HFFc6 (cell line): ENCODE results near the gene TMEM178B. TPM values are rescaled to one million over a fixed set of nuclear protein-coding genes. Genes with fewer than 3 reads are reported as not detected.

Experiments
- DNase-seq: peaks from one replicate; pipeline ENCODE4 v3.0.0-alpha.2; 2018
- H3K27ac Mint-ChIP-seq: 2 replicates; pipeline ENCODE4 v1.8.0; 2020; ENCODE audit warnings: mild to moderate bottlenecking, mixed read lengths
- H3K27me3 Mint-ChIP-seq: 2 replicates; pipeline ENCODE4 v1.8.0; 2021; ENCODE audit warnings: mild to moderate bottlenecking, moderate library complexity, mixed read lengths; ENCODE audit not compliant: insufficient read depth
- H3K36me3 Mint-ChIP-seq: 2 replicates; pipeline ENCODE4 v1.8.0; 2021; ENCODE audit warnings: low read depth, mixed read lengths
- H3K4me1 Mint-ChIP-seq: 2 replicates; pipeline ENCODE4 v1.8.0; 2020; ENCODE audit warnings: low read depth, mixed read lengths
- H3K4me3 Mint-ChIP-seq: 2 replicates; pipeline ENCODE4 v1.8.0; 2020; ENCODE audit warnings: mild to moderate bottlenecking, moderate library complexity, mixed read lengths
- H3K9me3 Mint-ChIP-seq: 2 replicates; pipeline ENCODE4 v1.8.0; 2020; ENCODE audit warnings: mild to moderate bottlenecking, mixed read lengths
- total RNA-seq, 6 experiments: library from RNA; stranded (reverse); fragmentation: NEBNext Ultra II Directional; extraction: Animal tissue kit (Norgen Biotek cat#: 25700); gene quantifications; 2 replicates in 1 of 6; 3 replicates in 5 of 6; pipeline ENCODE4 v1.2.3, GENCODE V29; 2021
- TF ChIP-seq, protein P1 (sequence below): fragments of 200-600 bp; sonication (generic); IDR thresholded peaks from 2 replicates; pipeline ENCODE4 v1.5.0; 2021; ENCODE audit warnings: antibody characterized with exemption, mild to moderate bottlenecking

Gene TMEM178B
- total RNA-seq, 6 experiments from 2014 or later = 2.8 to 8.4 (median 6.6) TPM

DNA sequence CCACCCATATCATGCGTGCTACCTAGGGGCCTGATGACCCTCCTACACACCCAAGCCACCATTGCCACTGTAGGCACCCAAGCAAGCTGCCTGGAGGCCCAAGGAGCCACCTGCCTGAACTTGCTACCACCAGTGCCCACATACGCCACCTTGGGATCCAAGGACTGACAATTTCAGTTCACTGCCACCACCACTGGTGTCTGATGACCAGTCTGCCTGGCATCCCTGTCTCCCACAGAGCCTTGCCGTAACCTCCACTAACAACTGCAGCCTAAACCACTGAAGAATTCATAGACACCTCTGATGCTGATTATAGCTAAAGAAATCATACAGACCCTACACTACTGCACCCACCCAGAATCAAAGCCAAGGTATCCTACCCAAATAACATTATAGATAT is 58.8 kb downstream of the TMEM178B start:
- Mint-ChIP-seq H3K36me3 (peaks cover 4% of the 10 kb centered on the region; the same call in 1 of the 2 replicates), H3K4me3 (no peak overlapping the region), H3K9me3 (peaks cover 7% of the 10 kb centered on the region; the same call in 1 of the 2 replicates), H3K4me1 (no peaks in the 10 kb centered on the region; the same call in 1 of the 2 replicates), H3K27ac (no peak overlapping the region), H3K27me3 (no peaks in the 10 kb centered on the region; the same call in 1 of the 2 replicates)
- DNase-seq = no peak
- TF ChIP-seq, protein P1, sequence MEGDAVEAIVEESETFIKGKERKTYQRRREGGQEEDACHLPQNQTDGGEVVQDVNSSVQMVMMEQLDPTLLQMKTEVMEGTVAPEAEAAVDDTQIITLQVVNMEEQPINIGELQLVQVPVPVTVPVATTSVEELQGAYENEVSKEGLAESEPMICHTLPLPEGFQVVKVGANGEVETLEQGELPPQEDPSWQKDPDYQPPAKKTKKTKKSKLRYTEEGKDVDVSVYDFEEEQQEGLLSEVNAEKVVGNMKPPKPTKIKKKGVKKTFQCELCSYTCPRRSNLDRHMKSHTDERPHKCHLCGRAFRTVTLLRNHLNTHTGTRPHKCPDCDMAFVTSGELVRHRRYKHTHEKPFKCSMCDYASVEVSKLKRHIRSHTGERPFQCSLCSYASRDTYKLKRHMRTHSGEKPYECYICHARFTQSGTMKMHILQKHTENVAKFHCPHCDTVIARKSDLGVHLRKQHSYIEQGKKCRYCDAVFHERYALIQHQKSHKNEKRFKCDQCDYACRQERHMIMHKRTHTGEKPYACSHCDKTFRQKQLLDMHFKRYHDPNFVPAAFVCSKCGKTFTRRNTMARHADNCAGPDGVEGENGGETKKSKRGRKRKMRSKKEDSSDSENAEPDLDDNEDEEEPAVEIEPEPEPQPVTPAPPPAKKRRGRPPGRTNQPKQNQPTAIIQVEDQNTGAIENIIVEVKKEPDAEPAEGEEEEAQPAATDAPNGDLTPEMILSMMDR = no peak

DNA sequence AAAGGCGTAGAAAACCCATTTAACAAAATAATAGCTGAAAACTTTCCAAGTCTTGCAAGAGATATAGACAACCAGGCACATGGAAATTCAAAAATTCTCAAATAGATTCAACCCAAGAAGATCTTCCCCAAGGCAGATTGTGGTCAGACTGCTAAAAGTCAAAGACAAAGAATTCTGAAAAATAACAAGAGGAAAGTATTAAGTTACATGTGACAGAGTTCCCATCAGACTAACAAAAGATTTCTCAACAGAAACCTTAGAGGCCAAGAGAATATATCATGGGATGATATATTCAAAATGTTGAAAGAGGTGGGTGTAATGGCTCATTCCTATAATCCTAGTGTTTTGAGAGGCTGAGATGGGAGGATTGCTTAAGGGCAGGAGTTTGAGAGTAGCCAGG is 59.8 kb downstream of the TMEM178B start:
- Mint-ChIP-seq H3K27ac (no peak overlapping the region), H3K4me3 (no peak overlapping the region), H3K4me1 (no peaks in the 10 kb centered on the region; the same call in 1 of the 2 replicates), H3K27me3 (no peaks in the 10 kb centered on the region; the same call in 1 of the 2 replicates), H3K9me3 (peaks cover 7% of the 10 kb centered on the region; the same call in 1 of the 2 replicates), H3K36me3 (peaks cover 4% of the 10 kb centered on the region; the same call in 1 of the 2 replicates)
- peak; percentile 4 for DNase-seq
- TF ChIP-seq, protein P1 = no peak

DNA sequence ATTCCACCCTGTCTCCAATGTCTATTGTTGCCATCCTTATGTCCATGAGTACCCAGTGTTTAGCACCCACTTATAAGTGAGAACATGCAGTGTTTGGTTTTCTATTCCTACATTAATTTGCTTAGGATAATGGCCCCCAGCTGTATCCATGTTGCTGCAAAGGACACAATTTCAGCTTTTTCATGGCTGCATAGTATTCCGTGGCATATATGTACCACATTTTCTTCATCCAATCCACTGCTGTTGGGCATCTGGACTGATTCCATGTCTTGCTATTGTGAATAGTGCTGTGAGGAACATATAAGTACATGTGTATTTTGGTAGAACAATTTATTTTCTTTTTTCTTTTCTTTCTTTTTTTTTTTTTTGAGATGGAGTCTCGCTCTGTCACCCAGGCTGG is 68.2 kb downstream of the TMEM178B start:
- no peak for DNase-seq
- H3K4me1 Mint-ChIP-seq = peaks cover 40% of the 10 kb centered on the region
- H3K9me3 Mint-ChIP-seq = no peaks in the 10 kb centered on the region; the same call in 1 of the 2 replicates
- H3K27ac Mint-ChIP-seq = no peak overlapping the region
- H3K36me3 Mint-ChIP-seq = no peaks in the 10 kb centered on the region
- no peaks in the 10 kb centered on the region; the same call in 1 of the 2 replicates for H3K27me3 Mint-ChIP-seq
- TF ChIP-seq, protein P1 = no peak
- H3K4me3 Mint-ChIP-seq = no peak overlapping the region

DNA sequence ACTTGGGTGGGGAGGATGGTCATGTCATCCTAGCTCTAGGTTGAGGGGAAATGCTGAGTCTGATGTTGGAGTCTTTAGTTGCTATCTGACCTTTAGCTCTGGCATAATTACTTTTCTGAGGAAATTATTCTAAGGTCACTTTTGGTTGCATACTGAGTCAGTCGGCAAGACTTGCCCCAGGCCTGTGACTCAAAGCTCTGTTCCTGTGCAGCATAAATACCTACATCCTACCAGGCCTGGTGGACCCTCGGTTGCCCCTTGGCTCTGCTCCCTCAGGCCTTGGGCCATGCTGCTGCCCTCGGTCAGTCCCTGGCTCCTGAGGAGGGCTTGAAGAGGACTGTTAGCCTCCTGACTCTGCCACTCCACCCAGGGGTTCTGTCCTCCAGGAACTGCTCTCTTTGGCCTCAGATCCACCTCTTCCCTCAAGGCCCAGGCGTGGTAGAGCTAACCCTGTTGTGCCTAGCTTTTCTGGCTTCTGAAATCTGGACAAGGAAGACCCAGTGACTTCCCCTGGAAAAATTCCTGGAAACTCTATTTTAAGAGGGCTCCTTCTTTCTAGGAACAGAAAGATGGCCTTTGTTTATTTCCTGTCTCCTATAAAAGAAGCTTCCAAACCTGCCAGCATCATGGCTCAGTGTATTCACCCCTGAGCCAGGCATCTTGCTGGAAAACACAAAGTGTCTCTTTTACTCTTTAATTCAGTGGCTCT is 71.2 kb downstream of the TMEM178B start:
- TF ChIP-seq, protein P1 = no peak
- Mint-ChIP-seq H3K36me3 (no peaks in the 10 kb centered on the region), H3K9me3 (no peaks in the 10 kb centered on the region; the same call in 1 of the 2 replicates), H3K4me1 (peaks cover 32% of the 10 kb centered on the region), H3K4me3 (peak overlapping the region; percentile 17), H3K27me3 (no peaks in the 10 kb centered on the region), H3K27ac (peak overlapping the region; percentile 67)
- peak; percentile 22 for DNase-seq

DNA sequence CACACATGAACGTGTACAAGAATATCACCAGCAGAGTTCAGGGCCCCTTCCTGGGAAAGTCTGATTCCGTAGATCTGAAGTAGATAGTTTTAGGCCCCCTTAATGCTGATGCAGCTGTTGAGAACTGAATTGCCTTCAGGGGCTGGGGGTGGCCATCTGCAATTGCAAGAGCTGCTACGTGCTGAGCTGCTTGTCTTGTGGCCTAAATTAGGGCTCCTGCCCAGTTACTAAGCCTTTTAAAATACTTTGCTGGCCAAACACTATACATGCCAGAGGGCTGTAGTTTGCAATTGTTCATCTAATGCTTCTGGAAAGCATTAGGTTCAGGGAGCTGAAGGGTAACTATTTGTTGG is 71.7 kb downstream of the TMEM178B start:
- TF ChIP-seq, protein P1 = no peak
- Mint-ChIP-seq H3K4me1 (peaks cover 30% of the 10 kb centered on the region), H3K36me3 (no peaks in the 10 kb centered on the region), H3K4me3 (peak overlapping the region; percentile 17; the same call in 1 of the 2 replicates), H3K27ac (peak overlapping the region; percentile 67), H3K9me3 (no peaks in the 10 kb centered on the region; the same call in 1 of the 2 replicates), H3K27me3 (no peaks in the 10 kb centered on the region)
- DNase-seq = peak; percentile 10
